WTC11 (cell line): Measurements from ENCODE around the gene PKP3.

Source experiments
- AFF4 ChIP-seq: sonication (generic); formaldehyde crosslinking; IDR thresholded peaks from 2 replicates; pipeline ENCODE4 v1.8.1; 2023; ENCODE audit warnings: mild to moderate bottlenecking, missing genetic modification reagents, borderline replicate concordance
- CTCF ChIP-seq: fragments of 200-600 bp; IDR thresholded peaks from 2 replicates; pipeline ENCODE4 v1.8.0; 2022; ENCODE audit warnings: antibody characterized with exemption
- GABPB1 ChIP-seq: sonication (generic); formaldehyde crosslinking; IDR thresholded peaks from 2 replicates; pipeline ENCODE4 v1.8.1; 2023; ENCODE audit warnings: mild to moderate bottlenecking, missing genetic modification reagents
- MAX ChIP-seq: sonication (generic); formaldehyde crosslinking; IDR thresholded peaks from 2 replicates; pipeline ENCODE4 v1.8.0; 2022; ENCODE audit warnings: mild to moderate bottlenecking, missing genetic modification reagents
- PRDM15 ChIP-seq: sonication (generic); formaldehyde crosslinking; IDR thresholded peaks from 2 replicates; pipeline ENCODE4 v1.8.0; 2022; ENCODE audit warnings: missing genetic modification reagents
- RELA ChIP-seq: sonication (generic); formaldehyde crosslinking; IDR thresholded peaks from 2 replicates; pipeline ENCODE4 v1.8.1; 2022; ENCODE audit warnings: missing genetic modification reagents, mild to moderate bottlenecking, borderline replicate concordance
- SMAD3 ChIP-seq: sonication (generic); formaldehyde crosslinking; IDR thresholded peaks from 2 replicates; pipeline ENCODE4 v1.8.0; 2022; ENCODE audit warnings: missing genetic modification reagents, mild to moderate bottlenecking, borderline replicate concordance
- SP1 ChIP-seq: sonication (generic); formaldehyde crosslinking; conservative IDR thresholded peaks from 2 replicates; pipeline ENCODE4 v1.8.1; 2022; ENCODE audit warnings: missing genetic modification reagents
- STAT6 ChIP-seq: sonication (generic); formaldehyde crosslinking; conservative IDR thresholded peaks from 2 replicates; pipeline ENCODE4 v1.8.1; 2023; ENCODE audit warnings: mild to moderate bottlenecking, low read depth, missing genetic modification reagents, moderate library complexity
- USF1 ChIP-seq: sonication (generic); formaldehyde crosslinking; IDR thresholded peaks from 2 replicates; pipeline ENCODE4 v1.8.0; 2022; ENCODE audit warnings: mild to moderate bottlenecking, missing genetic modification reagents
- ZNF416 ChIP-seq: fragments of 250-450 bp; sonication (Bioruptor Pico); IDR thresholded peaks from 2 replicates; pipeline ENCODE4 v1.9.0; 2021; ENCODE audit warnings: mild to moderate bottlenecking, inconsistent platforms

GRCh38 chr11:408154-409007, 14.4 kb downstream of the PKP3 start:
- no peak for TF ChIP-seq RELA (CRISPR knock-in tag)
- no peak for TF ChIP-seq STAT6 (CRISPR knock-in tag)
- TF ChIP-seq CTCF: no peak
- no peak for TF ChIP-seq USF1 (CRISPR knock-in tag)
- no peak for TF ChIP-seq SMAD3 (CRISPR knock-in tag)
- TF ChIP-seq AFF4 (CRISPR knock-in tag): no peak
- TF ChIP-seq MAX: no peak
- TF ChIP-seq SP1: no peak
- TF ChIP-seq PRDM15 (CRISPR knock-in tag): no peak
- TF ChIP-seq ZNF416 (CRISPR knock-in tag): no peak
- no peak for TF ChIP-seq GABPB1 (CRISPR knock-in tag)
